HepG2 (cell line): ENCODE results near the gene SMG5. TPM values are rescaled to one million over a fixed set of nuclear protein-coding genes. Genes with fewer than 3 reads are reported as not detected.

Experiments
- GFI1 ChIP-seq: sonication (generic); formaldehyde crosslinking; IDR thresholded peaks from 2 replicates; pipeline ENCODE4 v1.5.0; 2020; ENCODE audit warnings: missing genetic modification reagents, mild to moderate bottlenecking, borderline replicate concordance
- PHF5A ChIP-seq: IDR thresholded peaks from one replicate; pipeline ENCODE4 v1.6.1; 2018; ENCODE audit warnings: low read depth, missing genetic modification reagents; ENCODE audit not compliant: unreplicated experiment
- RBFOX2 ChIP-seq: fragments of 200-400 bp; formaldehyde crosslinking; IDR thresholded peaks from 2 replicates; pipeline ENCODE4 v1.6.1; 2017; ENCODE audit warnings: low read depth, mild to moderate bottlenecking, low read length
- SMC3 ChIP-seq: IDR thresholded peaks from 2 replicates; pipeline ENCODE4 v1.6.1; 2011; ENCODE audit warnings: low read length, improper control_type of control experiment
- SP4 ChIP-seq: sonication (generic); formaldehyde crosslinking; IDR thresholded peaks from 2 replicates; pipeline ENCODE4 v1.8.1; 2023; ENCODE audit warnings: mild to moderate bottlenecking, missing genetic modification reagents
- TCF7 ChIP-seq: sonication (generic); IDR thresholded peaks from 2 replicates; pipeline ENCODE4 v1.6.1; 2016; ENCODE audit warnings: antibody characterized with exemption, low read depth
- ZFAT ChIP-seq: sonication (generic); formaldehyde crosslinking; conservative IDR thresholded peaks from 2 replicates; pipeline ENCODE4 v1.8.1; 2023; ENCODE audit warnings: missing genetic modification reagents, inconsistent platforms
- ZNF749 ChIP-seq: sonication (generic); formaldehyde crosslinking; IDR thresholded peaks from 2 replicates; pipeline ENCODE4 v1.8.0; 2022; ENCODE audit warnings: mild to moderate bottlenecking, missing genetic modification reagents, moderate library complexity, borderline replicate concordance
- ZNF780A ChIP-seq: sonication (generic); formaldehyde crosslinking; IDR thresholded peaks from 2 replicates; pipeline ENCODE4 v1.8.0; 2022; ENCODE audit warnings: mild to moderate bottlenecking, missing genetic modification reagents, moderate library complexity
- polyA plus RNA-seq, 8 experiments: library from polyadenylated mRNA; depleted of rRNA in 3 of 8; stranded (reverse) in 7 of 8; unstranded in 1 of 8; fragments of >200 nt; fragmentation: Illumina TruSeq in 4 of 8; extraction: Trizol in 4 of 8; gene quantifications; 2 replicates each; pipeline versions ENCODE4 v1.2.1 to v1.2.3, GENCODE V29; 2011 to 2016; ENCODE audit warnings: low read depth in 4 of 8, missing spikeins in 1 of 8, mixed read lengths in 1 of 8; ENCODE audit not compliant: insufficient read depth in 1 of 8
- total RNA-seq, 5 experiments: library from RNA; depleted of rRNA; stranded (reverse); fragments of >200 nt; fragmentation: Illumina TruSeq; extraction: Trizol; gene quantifications; 2 replicates each; pipeline ENCODE4 v1.2.3, GENCODE V29; 2016; ENCODE audit warnings: low read depth in 1 of 5
- TF ChIP-seq, protein P1 (sequence below): IDR thresholded peaks from 2 replicates; pipeline ENCODE4 v1.6.1; 2016; ENCODE audit warnings: missing compliant biosample characterization, missing genetic modification reagents, borderline replicate concordance
- TF ChIP-seq, protein P2 (sequence below): sonication (generic); formaldehyde crosslinking; IDR thresholded peaks from 2 replicates; pipeline ENCODE4 v1.8.0; 2022; ENCODE audit warnings: mild to moderate bottlenecking, missing genetic modification reagents
- TF ChIP-seq, protein P3 (sequence below): sonication (generic); formaldehyde crosslinking; IDR thresholded peaks from 2 replicates; pipeline ENCODE4 v1.8.0; 2022; ENCODE audit warnings: mild to moderate bottlenecking, missing genetic modification reagents; ENCODE audit not compliant: insufficient replicate concordance
- TF ChIP-seq, protein P4 (sequence below): fragments of 450-650 bp; IDR thresholded peaks from 2 replicates; pipeline ENCODE4 v1.6.1; 2016
- TF ChIP-seq, protein P5 (sequence below): sonication (generic); formaldehyde crosslinking; IDR thresholded peaks from 2 replicates; pipeline ENCODE4 v1.8.1; 2023; ENCODE audit warnings: mild to moderate bottlenecking, inconsistent platforms, moderate library complexity, missing genetic modification reagents, borderline replicate concordance
- TF ChIP-seq, protein P6 (sequence below): sonication (generic); formaldehyde crosslinking; IDR thresholded peaks from 2 replicates; pipeline ENCODE4 v1.5.0; 2020; ENCODE audit warnings: mild to moderate bottlenecking, missing genetic modification reagents, moderate library complexity
- TF ChIP-seq, protein P7 (sequence below), 2 experiments: fragments of 450-650 bp in 1 of 2; sonication (generic) in 1 of 2; formaldehyde crosslinking; IDR thresholded peaks; 2 replicates each; pipeline versions ENCODE4 v1.5.0 to v1.8.0; 2020 to 2022; ENCODE audit warnings: mild to moderate bottlenecking in 1 of 2, missing genetic modification reagents in 1 of 2

SMG5 gene
- total and polyA plus RNA-seq, 2 of the 13 experiments (the other 11 are each of a cell fraction or from before 2014, with no cell fraction given): 50.5 to 84.0 TPM

DNA sequence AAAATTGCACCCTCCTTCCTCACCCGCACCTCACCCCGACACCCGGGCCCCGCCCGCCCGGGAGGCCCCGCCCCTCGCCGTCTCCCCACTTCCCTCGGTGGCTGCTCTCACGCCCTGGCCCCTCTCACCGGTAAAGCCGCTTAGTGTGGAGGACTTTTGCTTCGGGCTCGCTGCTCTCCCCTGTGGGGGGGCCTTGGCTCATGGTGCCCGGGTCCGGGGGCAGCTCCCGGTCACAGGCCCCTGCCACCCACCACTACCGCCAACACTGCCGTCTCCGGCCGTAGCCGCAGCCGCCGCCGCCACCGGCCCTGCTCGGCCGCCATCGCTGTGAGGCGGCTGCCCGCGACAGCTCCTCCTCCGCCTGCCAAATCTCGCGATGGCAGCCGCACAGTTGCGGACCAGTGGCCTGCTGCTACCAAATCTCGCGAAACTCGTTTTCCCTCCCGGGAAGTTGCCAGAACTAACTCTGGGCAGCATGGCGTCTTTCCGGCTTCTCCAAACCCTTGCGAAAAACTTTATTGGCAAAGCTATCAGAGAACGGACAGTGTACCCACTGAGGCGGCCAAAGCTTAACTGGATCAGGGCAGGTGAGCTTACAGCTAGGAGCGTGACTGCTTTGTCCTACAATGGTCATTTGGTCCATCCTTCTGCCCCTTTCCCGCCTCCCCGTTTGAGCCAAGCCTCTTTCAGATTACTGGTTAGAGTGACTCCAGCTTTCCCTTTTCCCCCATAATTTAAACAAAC is at the start of gene SMG5 (continued):
- TF ChIP-seq, protein P1, sequence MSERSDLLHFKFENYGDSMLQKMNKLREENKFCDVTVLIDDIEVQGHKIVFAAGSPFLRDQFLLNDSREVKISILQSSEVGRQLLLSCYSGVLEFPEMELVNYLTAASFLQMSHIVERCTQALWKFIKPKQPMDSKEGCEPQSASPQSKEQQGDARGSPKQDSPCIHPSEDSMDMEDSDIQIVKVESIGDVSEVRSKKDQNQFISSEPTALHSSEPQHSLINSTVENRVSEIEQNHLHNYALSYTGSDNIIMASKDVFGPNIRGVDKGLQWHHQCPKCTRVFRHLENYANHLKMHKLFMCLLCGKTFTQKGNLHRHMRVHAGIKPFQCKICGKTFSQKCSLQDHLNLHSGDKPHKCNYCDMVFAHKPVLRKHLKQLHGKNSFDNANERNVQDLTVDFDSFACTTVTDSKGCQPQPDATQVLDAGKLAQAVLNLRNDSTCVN (CRISPR knock-in tag): peak; percentile 27; the same call in 1 of the 2 replicates
- TF ChIP-seq, protein P2, sequence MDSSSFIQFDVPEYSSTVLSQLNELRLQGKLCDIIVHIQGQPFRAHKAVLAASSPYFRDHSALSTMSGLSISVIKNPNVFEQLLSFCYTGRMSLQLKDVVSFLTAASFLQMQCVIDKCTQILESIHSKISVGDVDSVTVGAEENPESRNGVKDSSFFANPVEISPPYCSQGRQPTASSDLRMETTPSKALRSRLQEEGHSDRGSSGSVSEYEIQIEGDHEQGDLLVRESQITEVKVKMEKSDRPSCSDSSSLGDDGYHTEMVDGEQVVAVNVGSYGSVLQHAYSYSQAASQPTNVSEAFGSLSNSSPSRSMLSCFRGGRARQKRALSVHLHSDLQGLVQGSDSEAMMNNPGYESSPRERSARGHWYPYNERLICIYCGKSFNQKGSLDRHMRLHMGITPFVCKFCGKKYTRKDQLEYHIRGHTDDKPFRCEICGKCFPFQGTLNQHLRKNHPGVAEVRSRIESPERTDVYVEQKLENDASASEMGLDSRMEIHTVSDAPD: no peak; the same call in 1 of the 2 replicates
- TF ChIP-seq ZFAT: no peak
- peak; percentile 53; the same call in 1 of the 2 replicates for TF ChIP-seq ZNF749 (CRISPR knock-in tag)
- no peak for TF ChIP-seq ZNF780A (CRISPR knock-in tag)
- TF ChIP-seq, protein P3, sequence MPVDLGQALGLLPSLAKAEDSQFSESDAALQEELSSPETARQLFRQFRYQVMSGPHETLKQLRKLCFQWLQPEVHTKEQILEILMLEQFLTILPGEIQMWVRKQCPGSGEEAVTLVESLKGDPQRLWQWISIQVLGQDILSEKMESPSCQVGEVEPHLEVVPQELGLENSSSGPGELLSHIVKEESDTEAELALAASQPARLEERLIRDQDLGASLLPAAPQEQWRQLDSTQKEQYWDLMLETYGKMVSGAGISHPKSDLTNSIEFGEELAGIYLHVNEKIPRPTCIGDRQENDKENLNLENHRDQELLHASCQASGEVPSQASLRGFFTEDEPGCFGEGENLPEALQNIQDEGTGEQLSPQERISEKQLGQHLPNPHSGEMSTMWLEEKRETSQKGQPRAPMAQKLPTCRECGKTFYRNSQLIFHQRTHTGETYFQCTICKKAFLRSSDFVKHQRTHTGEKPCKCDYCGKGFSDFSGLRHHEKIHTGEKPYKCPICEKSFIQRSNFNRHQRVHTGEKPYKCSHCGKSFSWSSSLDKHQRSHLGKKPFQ: peak; percentile 77
- TF ChIP-seq, protein P4, sequence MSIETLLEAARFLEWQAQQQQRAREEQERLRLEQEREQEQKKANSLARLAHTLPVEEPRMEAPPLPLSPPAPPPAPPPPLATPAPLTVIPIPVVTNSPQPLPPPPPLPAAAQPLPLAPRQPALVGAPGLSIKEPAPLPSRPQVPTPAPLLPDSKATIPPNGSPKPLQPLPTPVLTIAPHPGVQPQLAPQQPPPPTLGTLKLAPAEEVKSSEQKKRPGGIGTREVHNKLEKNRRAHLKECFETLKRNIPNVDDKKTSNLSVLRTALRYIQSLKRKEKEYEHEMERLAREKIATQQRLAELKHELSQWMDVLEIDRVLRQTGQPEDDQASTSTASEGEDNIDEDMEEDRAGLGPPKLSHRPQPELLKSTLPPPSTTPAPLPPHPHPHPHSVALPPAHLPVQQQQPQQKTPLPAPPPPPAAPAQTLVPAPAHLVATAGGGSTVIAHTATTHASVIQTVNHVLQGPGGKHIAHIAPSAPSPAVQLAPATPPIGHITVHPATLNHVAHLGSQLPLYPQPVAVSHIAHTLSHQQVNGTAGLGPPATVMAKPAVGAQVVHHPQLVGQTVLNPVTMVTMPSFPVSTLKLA: 0 out of 2 replicates have a peak, but pooled peaks have one; percentile 27
- TF ChIP-seq RBFOX2: peak; percentile 99
- TF ChIP-seq, protein P5, sequence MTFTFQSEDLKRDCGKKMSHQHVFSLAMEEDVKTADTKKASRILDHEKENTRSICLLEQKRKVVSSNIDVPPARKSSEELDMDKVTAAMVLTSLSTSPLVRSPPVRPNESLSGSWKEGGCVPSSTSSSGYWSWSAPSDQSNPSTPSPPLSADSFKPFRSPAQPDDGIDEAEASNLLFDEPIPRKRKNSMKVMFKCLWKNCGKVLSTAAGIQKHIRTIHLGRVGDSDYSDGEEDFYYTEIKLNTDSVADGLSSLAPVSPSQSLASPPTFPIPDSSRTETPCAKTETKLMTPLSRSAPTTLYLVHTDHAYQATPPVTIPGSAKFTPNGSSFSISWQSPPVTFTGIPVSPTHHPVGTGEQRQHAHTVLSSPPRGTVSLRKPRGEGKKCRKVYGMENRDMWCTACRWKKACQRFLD (CRISPR knock-in tag): peak; percentile 30; the same call in 1 of the 2 replicates
- TF ChIP-seq SMC3: no peak
- TF ChIP-seq SP4 (CRISPR knock-in tag): peak; percentile 80; the same call in 1 of the 2 replicates
- no peak for TF ChIP-seq TCF7
- TF ChIP-seq, protein P6, sequence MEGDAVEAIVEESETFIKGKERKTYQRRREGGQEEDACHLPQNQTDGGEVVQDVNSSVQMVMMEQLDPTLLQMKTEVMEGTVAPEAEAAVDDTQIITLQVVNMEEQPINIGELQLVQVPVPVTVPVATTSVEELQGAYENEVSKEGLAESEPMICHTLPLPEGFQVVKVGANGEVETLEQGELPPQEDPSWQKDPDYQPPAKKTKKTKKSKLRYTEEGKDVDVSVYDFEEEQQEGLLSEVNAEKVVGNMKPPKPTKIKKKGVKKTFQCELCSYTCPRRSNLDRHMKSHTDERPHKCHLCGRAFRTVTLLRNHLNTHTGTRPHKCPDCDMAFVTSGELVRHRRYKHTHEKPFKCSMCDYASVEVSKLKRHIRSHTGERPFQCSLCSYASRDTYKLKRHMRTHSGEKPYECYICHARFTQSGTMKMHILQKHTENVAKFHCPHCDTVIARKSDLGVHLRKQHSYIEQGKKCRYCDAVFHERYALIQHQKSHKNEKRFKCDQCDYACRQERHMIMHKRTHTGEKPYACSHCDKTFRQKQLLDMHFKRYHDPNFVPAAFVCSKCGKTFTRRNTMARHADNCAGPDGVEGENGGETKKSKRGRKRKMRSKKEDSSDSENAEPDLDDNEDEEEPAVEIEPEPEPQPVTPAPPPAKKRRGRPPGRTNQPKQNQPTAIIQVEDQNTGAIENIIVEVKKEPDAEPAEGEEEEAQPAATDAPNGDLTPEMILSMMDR (CRISPR knock-in tag): no peak
- no peak for TF ChIP-seq PHF5A (CRISPR knock-in tag)
- TF ChIP-seq, protein P7, sequence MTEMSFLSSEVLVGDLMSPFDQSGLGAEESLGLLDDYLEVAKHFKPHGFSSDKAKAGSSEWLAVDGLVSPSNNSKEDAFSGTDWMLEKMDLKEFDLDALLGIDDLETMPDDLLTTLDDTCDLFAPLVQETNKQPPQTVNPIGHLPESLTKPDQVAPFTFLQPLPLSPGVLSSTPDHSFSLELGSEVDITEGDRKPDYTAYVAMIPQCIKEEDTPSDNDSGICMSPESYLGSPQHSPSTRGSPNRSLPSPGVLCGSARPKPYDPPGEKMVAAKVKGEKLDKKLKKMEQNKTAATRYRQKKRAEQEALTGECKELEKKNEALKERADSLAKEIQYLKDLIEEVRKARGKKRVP (CRISPR knock-in tag; IDR thresholded peaks at IDR 0.05): peak in 1 of 2 experiments; percentile 61; a peak in 1 of 4 replicates
- peak; percentile 69; the same call in 1 of the 2 replicates for TF ChIP-seq GFI1
